ENCODE measurements around the gene BBOX1.

- TF ChIP-seq CTCF (IDR thresholded peaks at IDR 0.05; ENCODE audit: low read depth, low read length) (no peak), POLR2A (IDR thresholded peaks at IDR 0.05; ENCODE audit: extremely low read depth, insufficient read length) (no peak), MYC (IDR thresholded peaks at IDR 0.05; ENCODE audit: low read depth, low read length) (no peak)
These were observed 14.6 kb downstream of the BBOX1 start for GRCh38 chr11:27055065-27055682.

All from NB4 (cell line).